Activated naive CD4-positive, alpha-beta T cell treated with anti-CD3 and anti-CD28 coated beads for 36 hours (primary cell): ENCODE measurements around the gene C4A. TPM values are rescaled to one million over a fixed set of nuclear protein-coding genes. Genes with fewer than 3 reads are reported as not detected.
A peak's percentile ranks its signal among the peaks of the same experiment; 100 is the strongest.
"Not testable (repeated sequence)": the region's sequence is repeated elsewhere in the genome, so short reads cannot be mapped to it uniquely, and the experiment has no call there.

Experiments
- CTCF ChIA-PET: fragments of 350-600 bp; sonication (Branson Sonifier 250); formaldehyde crosslinking; loops from one replicate; lab custom pipeline; 2021; ENCODE audit warnings: antibody characterized with exemption; lab: Charles Lee
- DNase-seq: peaks from one replicate; pipeline ENCODE4 v3.0.0-alpha.2; 2020
- H3K27ac Mint-ChIP-seq: one replicate; pipeline ENCODE4 v1.8.0; 2021; ENCODE audit warnings: mild to moderate bottlenecking, mixed read lengths
- H3K27me3 Mint-ChIP-seq: one replicate; pipeline ENCODE4 v1.8.0; 2021; ENCODE audit warnings: low read depth, mixed read lengths
- H3K36me3 Mint-ChIP-seq: one replicate; pipeline ENCODE4 v1.8.0; 2021; ENCODE audit warnings: low read depth, mixed read lengths
- H3K4me1 Mint-ChIP-seq: one replicate; pipeline ENCODE4 v1.8.0; 2021; ENCODE audit warnings: low read depth, mixed read lengths
- H3K4me3 Mint-ChIP-seq: one replicate; pipeline ENCODE4 v1.8.0; 2021; ENCODE audit warnings: mild to moderate bottlenecking, moderate library complexity, mixed read lengths
- H3K9me3 Mint-ChIP-seq: one replicate; pipeline ENCODE4 v1.8.0; 2021; ENCODE audit warnings: mixed read lengths
- intact Hi-C: fragments of 100-400 bp; cut with micrococcal nuclease; formaldehyde crosslinking; loops from one replicate; pipeline ENCODE4 v1.15.1; 2023
- total RNA-seq, 2 experiments: library from RNA; stranded (reverse); gene quantifications; one replicate each; pipeline ENCODE4 v1.2.3, GENCODE V29; 2021

The C4A gene
- total RNA-seq, 2 experiments from 2014 or later = 3.2 to 3.5 TPM

- CTCF ChIA-PET, H3K36me3 Mint-ChIP-seq, H3K4me3 Mint-ChIP-seq, H3K27ac Mint-ChIP-seq, H3K4me1 Mint-ChIP-seq, H3K9me3 Mint-ChIP-seq, intact Hi-C loops, H3K27me3 Mint-ChIP-seq, DNase-seq: not testable (repeated sequence)
Observed at GRCh38 chr6:32043589-32044380, 61.9 kb downstream of the C4A start.

- H3K27me3 Mint-ChIP-seq, H3K4me3 Mint-ChIP-seq, CTCF ChIA-PET, H3K36me3 Mint-ChIP-seq, H3K27ac Mint-ChIP-seq, H3K9me3 Mint-ChIP-seq, DNase-seq, intact Hi-C loops, H3K4me1 Mint-ChIP-seq: not testable (repeated sequence)
Observed at GRCh38 chr6:32044916-32045315, 63.1 kb downstream of the C4A start.

DNA sequence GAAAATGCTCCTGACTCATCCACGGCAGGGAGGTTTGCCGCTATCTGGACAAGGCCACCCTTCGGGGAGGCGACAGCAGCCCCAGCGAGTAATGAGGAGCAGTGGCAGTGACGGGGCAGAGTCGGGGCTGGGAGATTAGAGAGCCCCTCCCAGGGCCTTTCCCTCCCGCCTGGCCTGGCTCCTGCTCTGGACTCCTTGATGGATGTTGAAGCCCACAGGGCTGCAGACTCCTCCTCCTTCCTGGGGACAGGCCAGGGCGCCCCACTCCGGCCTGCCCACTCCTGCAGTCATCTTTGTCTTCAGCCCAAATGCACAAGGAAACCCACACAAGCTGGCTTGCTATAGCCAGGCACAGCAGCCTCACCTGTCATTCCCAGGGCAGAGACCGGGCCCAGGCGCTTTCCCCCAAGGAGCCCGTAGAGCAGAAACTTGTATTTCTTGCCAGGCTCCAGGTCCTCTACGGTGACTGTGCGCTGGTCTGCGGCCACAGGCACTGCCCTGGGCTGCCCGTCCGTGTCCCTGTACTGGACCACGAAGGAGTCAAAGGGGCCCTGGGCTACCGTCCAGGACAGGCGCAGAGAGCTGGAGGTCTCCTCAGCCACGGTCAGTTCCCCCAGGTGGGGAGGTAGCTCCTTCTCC, 64.1 kb downstream of the C4A start:
- no peaks in the 10 kb centered on the region for H3K27me3 Mint-ChIP-seq
- H3K4me3 Mint-ChIP-seq = no peak overlapping the region
- peaks cover 3% of the 10 kb centered on the region for H3K4me1 Mint-ChIP-seq
- intact Hi-C loops = no loop called here
- no peaks in the 10 kb centered on the region for H3K9me3 Mint-ChIP-seq
- CTCF ChIA-PET = no interaction called here
- H3K27ac Mint-ChIP-seq = no peak overlapping the region
- no peak for DNase-seq
- H3K36me3 Mint-ChIP-seq = no peaks in the 10 kb centered on the region

- Mint-ChIP-seq H3K27me3 (no peaks in the 10 kb centered on the region), H3K9me3 (no peaks in the 10 kb centered on the region), H3K4me3 (no peak overlapping the region), H3K4me1 (peaks cover 3% of the 10 kb centered on the region), H3K36me3 (no peaks in the 10 kb centered on the region), H3K27ac (no peak overlapping the region)
- CTCF ChIA-PET = interaction anchor here (0.8 to 1.5 kb wide), 2 partner anchors 17 to 739 kb away, joined by 3 read pairs; no protein-coding TSS in a partner anchor
- intact Hi-C loops = no loop called here
- no peak for DNase-seq
Observed at GRCh38 chr6:32046450-32047083, 64.7 kb downstream of the C4A start.

GRCh38 chr6:32047084-32047478, 65.2 kb downstream of the C4A start:
- H3K36me3 Mint-ChIP-seq = no peaks in the 10 kb centered on the region
- no peaks in the 10 kb centered on the region for H3K9me3 Mint-ChIP-seq
- H3K4me3 Mint-ChIP-seq = no peak overlapping the region
- CTCF ChIA-PET = interaction anchor here (0.8 to 1.5 kb wide), 3 partner anchors 16 to 739 kb away, joined by 3 to 4 read pairs (median 3); no protein-coding TSS in a partner anchor
- peaks cover 3% of the 10 kb centered on the region for H3K4me1 Mint-ChIP-seq
- H3K27ac Mint-ChIP-seq = no peak overlapping the region
- H3K27me3 Mint-ChIP-seq = no peaks in the 10 kb centered on the region
- intact Hi-C loops = no loop called here
- no peak for DNase-seq

GRCh38 chr6:32047539-32047854, 65.6 kb downstream of the C4A start:
- intact Hi-C loops = no loop called here
- Mint-ChIP-seq H3K27me3 (no peaks in the 10 kb centered on the region), H3K27ac (no peak overlapping the region), H3K4me1 (peaks cover 3% of the 10 kb centered on the region), H3K36me3 (no peaks in the 10 kb centered on the region), H3K9me3 (no peaks in the 10 kb centered on the region), H3K4me3 (no peak overlapping the region)
- DNase-seq = no peak
- CTCF ChIA-PET = interaction anchor here (0.6 to 1.5 kb wide), 5 partner anchors 15 to 392 kb away, joined by 3 to 5 read pairs (median 3); no protein-coding TSS in a partner anchor

- Mint-ChIP-seq H3K27me3 (no peaks in the 10 kb centered on the region), H3K27ac (no peak overlapping the region), H3K9me3 (no peaks in the 10 kb centered on the region), H3K36me3 (no peaks in the 10 kb centered on the region), H3K4me3 (no peak overlapping the region), H3K4me1 (peaks cover 3% of the 10 kb centered on the region)
- intact Hi-C loops = loop anchor here (1.0 kb wide), 1 partner anchor 106 kb away; the partner anchor contains the start of gene PPT2
- CTCF ChIA-PET = interaction anchor here (0.6 to 1.5 kb wide), 7 partner anchors 14 to 391 kb away, joined by 3 to 5 read pairs (median 3); no protein-coding TSS in a partner anchor
- peak; percentile 71 for DNase-seq
Observed at GRCh38 chr6:32047855-32048766, 66.3 kb downstream of the C4A start.

DNA sequence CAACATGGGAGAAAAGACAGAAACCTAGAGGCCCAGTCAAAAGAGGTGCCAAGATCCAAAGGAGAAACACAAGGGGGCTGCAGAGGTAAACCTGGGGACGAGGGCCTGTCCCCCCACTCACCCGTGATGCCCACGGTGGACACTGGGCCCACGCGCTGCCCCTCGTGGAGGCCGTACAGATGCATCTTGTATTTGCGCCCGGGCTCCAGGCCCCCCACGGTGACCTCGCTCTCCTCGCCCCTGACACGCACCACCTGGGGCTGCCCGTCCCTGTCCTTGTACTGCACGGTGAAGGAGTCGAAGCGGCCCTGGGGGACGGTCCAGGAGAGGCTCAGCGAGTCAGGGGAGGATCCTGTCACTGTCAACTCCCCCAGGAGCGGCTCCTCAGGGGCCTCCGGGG, 67.3 kb downstream of the C4A start:
- DNase-seq, intact Hi-C loops, H3K36me3 Mint-ChIP-seq, H3K27me3 Mint-ChIP-seq, H3K9me3 Mint-ChIP-seq, H3K4me3 Mint-ChIP-seq, H3K4me1 Mint-ChIP-seq, H3K27ac Mint-ChIP-seq: not testable (repeated sequence)
- CTCF ChIA-PET = interaction anchor here (0.7 kb wide), 1 partner anchor 70 kb away, joined by 3 read pairs; no protein-coding TSS in a partner anchor

GRCh38 chr6:32049736-32050135, 67.9 kb downstream of the C4A start:
- H3K27me3 Mint-ChIP-seq, intact Hi-C loops, H3K4me3 Mint-ChIP-seq, CTCF ChIA-PET, DNase-seq, H3K36me3 Mint-ChIP-seq, H3K27ac Mint-ChIP-seq, H3K9me3 Mint-ChIP-seq, H3K4me1 Mint-ChIP-seq: not testable (repeated sequence)

- CTCF ChIA-PET = no interaction called here
- H3K27me3 Mint-ChIP-seq = no peaks in the 10 kb centered on the region
- no peaks in the 10 kb centered on the region for H3K36me3 Mint-ChIP-seq
- no peaks in the 10 kb centered on the region for H3K9me3 Mint-ChIP-seq
- no peak for DNase-seq
- peaks cover 3% of the 10 kb centered on the region for H3K4me1 Mint-ChIP-seq
- no peak overlapping the region for H3K4me3 Mint-ChIP-seq
- intact Hi-C loops = no loop called here
- H3K27ac Mint-ChIP-seq = no peak overlapping the region
Observed at GRCh38 chr6:32050562-32050961, 68.7 kb downstream of the C4A start.
